ENCODE measurements around the gene WNT5B.

GRCh38 chr12:1634590-1635191 is 5.7 kb downstream of the WNT5B start:
- TF ChIP-seq MXI1 (IDR thresholded peaks at IDR 0.05; ENCODE audit: low read depth, low read length) (no peak), SMC3 (IDR thresholded peaks at IDR 0.05; ENCODE audit: low read depth, low read length) (peak; percentile 84), EP300 (IDR thresholded peaks at IDR 0.05; ENCODE audit: borderline replicate concordance in 1 of 2, low read depth in 1 of 2, low read length in 1 of 2) (no peak), EZH2phosphoT487 (IDR thresholded peaks at IDR 0.05; ENCODE audit: borderline replicate concordance, low read depth) (no peak), RAD21 (IDR thresholded peaks at IDR 0.05; ENCODE audit: low read length) (peak; percentile 84), POLR2AphosphoS5 (IDR thresholded peaks at IDR 0.05; ENCODE audit: low read depth, low read length) (no peak), FOSL2 (IDR thresholded peaks at IDR 0.05; ENCODE audit: borderline replicate concordance, low read depth) (no peak), GATA2 (CRISPR knock-in tag; IDR thresholded peaks at IDR 0.05) (no peak), YY1 (IDR thresholded peaks at IDR 0.05; ENCODE audit: low read depth) (no peak), FOXM1 (IDR thresholded peaks at IDR 0.05; ENCODE audit: low read depth) (no peak)
- TF ChIP-seq, protein P1, sequence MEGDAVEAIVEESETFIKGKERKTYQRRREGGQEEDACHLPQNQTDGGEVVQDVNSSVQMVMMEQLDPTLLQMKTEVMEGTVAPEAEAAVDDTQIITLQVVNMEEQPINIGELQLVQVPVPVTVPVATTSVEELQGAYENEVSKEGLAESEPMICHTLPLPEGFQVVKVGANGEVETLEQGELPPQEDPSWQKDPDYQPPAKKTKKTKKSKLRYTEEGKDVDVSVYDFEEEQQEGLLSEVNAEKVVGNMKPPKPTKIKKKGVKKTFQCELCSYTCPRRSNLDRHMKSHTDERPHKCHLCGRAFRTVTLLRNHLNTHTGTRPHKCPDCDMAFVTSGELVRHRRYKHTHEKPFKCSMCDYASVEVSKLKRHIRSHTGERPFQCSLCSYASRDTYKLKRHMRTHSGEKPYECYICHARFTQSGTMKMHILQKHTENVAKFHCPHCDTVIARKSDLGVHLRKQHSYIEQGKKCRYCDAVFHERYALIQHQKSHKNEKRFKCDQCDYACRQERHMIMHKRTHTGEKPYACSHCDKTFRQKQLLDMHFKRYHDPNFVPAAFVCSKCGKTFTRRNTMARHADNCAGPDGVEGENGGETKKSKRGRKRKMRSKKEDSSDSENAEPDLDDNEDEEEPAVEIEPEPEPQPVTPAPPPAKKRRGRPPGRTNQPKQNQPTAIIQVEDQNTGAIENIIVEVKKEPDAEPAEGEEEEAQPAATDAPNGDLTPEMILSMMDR (IDR thresholded peaks at IDR 0.05): peak; percentile 84
- TF ChIP-seq, protein P2, sequence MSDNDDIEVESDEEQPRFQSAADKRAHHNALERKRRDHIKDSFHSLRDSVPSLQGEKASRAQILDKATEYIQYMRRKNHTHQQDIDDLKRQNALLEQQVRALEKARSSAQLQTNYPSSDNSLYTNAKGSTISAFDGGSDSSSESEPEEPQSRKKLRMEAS (IDR thresholded peaks at IDR 0.05; ENCODE audit: low read depth): no peak

All from SK-N-SH (cell line).